ENCODE results near the gene P2RX7. TPM values are rescaled to one million over a fixed set of nuclear protein-coding genes. Genes with fewer than 3 reads are reported as not detected.
"Not testable (repeated sequence)": the region's sequence is repeated elsewhere in the genome, so short reads cannot be mapped to it uniquely, and the experiment has no call there.

P2RX7 gene
- total RNA-seq, 3 donors from 2014 or later, result 1.0 to 10.9 (median 1.4) TPM

DNA sequence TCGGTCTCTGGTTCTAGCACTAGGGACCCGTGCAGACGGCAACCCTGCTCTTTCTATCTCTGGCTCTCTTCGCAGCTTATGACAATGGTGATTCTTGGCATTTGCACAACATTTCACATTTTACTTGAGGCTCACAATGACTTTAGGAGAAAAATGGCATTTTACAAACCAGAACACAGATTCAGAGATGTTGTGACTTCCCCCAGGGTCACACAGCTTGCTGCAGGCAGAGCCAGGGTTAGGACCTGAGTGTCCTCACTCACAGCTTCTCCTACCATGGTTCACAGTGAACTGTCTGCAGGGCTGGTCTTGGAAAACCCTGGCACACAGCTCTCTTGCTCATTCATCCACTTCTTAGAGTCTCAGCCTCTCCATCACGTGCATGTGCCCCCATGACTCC, 23.7 kb downstream of the P2RX7 start:
- no peaks in the 10 kb centered on the region for H3K4me1 ChIP-seq (ENCODE audit: low read depth)
- no peak overlapping the region for H3K4me3 ChIP-seq
- intact Hi-C loops (cut with DNase I, micrococcal nuclease), result no loop called here
- ATAC-seq, result no peak
- TF ChIP-seq, protein P1, sequence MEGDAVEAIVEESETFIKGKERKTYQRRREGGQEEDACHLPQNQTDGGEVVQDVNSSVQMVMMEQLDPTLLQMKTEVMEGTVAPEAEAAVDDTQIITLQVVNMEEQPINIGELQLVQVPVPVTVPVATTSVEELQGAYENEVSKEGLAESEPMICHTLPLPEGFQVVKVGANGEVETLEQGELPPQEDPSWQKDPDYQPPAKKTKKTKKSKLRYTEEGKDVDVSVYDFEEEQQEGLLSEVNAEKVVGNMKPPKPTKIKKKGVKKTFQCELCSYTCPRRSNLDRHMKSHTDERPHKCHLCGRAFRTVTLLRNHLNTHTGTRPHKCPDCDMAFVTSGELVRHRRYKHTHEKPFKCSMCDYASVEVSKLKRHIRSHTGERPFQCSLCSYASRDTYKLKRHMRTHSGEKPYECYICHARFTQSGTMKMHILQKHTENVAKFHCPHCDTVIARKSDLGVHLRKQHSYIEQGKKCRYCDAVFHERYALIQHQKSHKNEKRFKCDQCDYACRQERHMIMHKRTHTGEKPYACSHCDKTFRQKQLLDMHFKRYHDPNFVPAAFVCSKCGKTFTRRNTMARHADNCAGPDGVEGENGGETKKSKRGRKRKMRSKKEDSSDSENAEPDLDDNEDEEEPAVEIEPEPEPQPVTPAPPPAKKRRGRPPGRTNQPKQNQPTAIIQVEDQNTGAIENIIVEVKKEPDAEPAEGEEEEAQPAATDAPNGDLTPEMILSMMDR (IDR thresholded peaks at IDR 0.05), result no peak
- no peaks in the 10 kb centered on the region for H3K36me3 ChIP-seq (ENCODE audit: low read depth)
- H3K9me3 ChIP-seq, result no peaks in the 10 kb centered on the region
- DNase-seq, result no peak

DNA sequence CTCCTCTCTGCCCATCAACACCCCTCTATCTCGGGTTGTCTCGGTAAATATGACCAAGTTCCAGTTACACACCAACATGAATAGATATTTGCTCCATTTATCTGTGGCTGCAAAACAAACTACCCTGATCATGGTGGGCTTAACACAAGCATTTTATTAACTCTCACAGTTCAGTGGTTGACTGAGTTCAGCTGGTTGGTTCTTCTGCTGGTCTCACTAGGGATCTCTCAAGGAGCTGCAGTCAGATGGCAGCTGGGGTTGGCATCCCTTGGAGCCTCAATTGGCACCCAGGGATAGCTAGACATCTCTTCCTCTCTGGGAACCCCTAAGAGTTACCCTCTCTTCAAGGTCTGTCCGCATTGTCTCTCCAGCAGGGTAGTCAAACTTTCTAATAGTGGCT, 25.4 kb downstream of the P2RX7 start:
- Histone ChIP-seq H3K4me3 (no peak overlapping the region), H3K4me1 (ENCODE audit: low read depth) (no peaks in the 10 kb centered on the region), H3K9me3 (no peaks in the 10 kb centered on the region), H3K36me3 (ENCODE audit: low read depth) (no peaks in the 10 kb centered on the region)
- intact Hi-C loops (cut with DNase I, micrococcal nuclease), result no loop called here
- DNase-seq, result no peak
- TF ChIP-seq, protein P1 (IDR thresholded peaks at IDR 0.05), result no peak
- ATAC-seq, result no peak

DNA sequence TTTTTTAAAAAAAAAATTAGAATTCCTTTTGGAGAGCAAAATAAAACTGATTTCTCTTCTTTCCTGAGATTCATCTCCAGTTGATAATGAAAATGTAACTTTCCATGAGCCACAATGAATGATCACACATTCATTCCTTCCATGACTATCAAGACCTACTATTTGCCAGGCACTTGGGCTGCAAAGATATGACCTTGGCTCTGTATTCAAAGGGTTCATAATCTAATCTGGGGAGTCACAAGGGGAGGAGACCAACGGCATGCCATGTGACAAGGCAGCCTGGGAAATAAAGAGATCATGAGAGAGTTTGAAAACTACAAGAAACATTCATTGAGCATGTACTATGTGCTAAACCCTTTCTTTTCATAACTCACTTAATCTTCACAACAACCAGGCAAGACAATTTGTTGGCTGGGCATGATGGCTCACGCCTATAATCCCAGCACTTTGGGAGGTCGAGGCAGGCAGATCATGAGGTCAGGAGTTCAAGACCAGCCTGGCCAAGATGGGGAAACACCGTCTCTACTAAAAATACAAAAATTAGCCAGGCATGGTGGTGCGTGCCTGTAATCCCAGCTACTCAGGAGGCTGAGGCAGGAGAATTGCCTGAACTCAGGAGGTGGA, 26.2 kb downstream of the P2RX7 start:
- H3K9me3 ChIP-seq; ATAC-seq; H3K36me3 ChIP-seq (ENCODE audit: low read depth); intact Hi-C loops (cut with DNase I, micrococcal nuclease); H3K4me1 ChIP-seq (ENCODE audit: low read depth); DNase-seq; H3K4me3 ChIP-seq: not testable (repeated sequence)

DNA sequence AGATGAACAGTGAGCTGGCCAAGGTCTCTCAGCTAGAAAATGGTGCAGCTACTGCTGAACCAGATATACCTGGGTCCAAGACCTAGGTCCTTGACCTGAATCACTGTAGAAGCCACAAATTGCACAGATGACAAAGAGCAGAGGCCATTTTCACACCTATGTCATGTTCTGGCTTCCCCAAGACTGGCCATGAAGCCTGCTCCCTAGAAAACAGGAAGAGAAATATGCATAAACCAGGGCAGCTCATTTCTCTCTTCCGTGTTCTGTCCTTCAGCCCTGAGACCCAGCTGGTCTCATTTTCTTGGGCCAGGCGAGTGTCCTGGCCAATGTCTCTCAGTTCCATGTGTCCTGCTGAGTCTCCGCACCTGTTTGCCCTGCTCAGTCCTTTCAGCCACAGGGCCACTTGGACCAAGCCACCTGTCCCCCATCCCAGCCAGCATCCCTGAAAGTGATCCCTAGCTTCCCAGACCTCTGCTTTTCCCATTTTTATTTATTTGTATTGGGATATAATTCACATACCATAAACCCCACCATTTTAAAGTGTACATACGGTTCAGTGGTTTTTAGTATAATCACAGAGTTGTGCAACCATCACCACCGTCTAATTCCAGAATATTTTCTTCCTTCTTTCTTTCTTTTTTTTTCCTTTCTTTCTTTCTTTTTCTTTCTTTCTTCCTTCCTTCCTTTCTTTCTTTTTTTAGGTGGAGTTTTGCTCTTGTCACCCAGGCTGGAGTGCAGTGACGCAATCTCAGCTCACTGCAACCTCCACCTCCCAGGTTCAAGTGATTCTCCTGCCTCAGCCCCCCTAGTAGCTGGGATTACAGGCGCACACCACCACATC, 27.0 kb downstream of the P2RX7 start:
- DNase-seq (no peak), ATAC-seq (no peak)
- intact Hi-C loops (cut with DNase I, micrococcal nuclease), result no loop called here
- Histone ChIP-seq H3K9me3 (no peaks in the 10 kb centered on the region), H3K4me1 (ENCODE audit: low read depth) (no peaks in the 10 kb centered on the region), H3K36me3 (ENCODE audit: low read depth) (no peaks in the 10 kb centered on the region), H3K4me3 (no peak overlapping the region)
- TF ChIP-seq, protein P1 (IDR thresholded peaks at IDR 0.05), result no peak

DNA sequence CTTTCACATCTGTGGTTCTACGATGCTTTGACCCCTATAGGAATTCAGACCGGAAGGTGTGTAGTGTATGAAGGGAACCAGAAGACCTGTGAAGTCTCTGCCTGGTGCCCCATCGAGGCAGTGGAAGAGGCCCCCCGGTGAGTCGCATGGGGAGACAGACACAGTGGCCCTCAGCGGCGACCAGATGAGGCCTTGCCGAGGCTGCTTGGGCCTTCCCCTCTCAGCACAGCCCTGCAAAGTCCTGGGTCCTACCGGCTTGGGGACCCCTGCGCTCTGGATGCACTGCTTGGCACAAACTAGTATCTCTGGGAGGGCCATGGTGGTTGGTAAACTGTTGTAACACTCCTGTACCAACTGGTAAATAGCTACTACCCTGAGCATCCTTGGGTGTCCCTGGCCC, 29.7 kb downstream of the P2RX7 start:
- TF ChIP-seq, protein P1 (IDR thresholded peaks at IDR 0.05), result no peak
- intact Hi-C loops (cut with DNase I, micrococcal nuclease), result no loop called here
- no peak overlapping the region for H3K4me3 ChIP-seq
- H3K4me1 ChIP-seq (ENCODE audit: low read depth), result no peaks in the 10 kb centered on the region
- no peaks in the 10 kb centered on the region for H3K36me3 ChIP-seq (ENCODE audit: low read depth)
- no peaks in the 10 kb centered on the region for H3K9me3 ChIP-seq
- ATAC-seq (no peak), DNase-seq (no peak)

DNA sequence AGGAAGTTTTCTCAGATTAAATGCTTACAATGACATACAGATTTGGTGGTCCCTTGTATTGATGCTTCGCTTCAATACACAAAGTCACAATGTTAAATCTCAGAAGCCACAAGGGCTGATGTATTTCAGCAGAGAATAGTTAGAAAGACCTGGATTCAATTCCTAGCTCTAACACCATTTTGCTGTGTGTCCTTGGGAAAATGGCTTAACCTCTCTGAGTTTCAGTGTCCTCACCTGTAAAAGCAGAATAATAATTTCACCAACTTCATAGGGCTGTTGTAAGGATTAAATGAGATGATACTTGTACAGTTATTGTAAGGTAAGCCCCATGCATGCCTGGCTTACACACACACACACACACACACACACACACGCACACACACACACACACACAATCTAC, 30.3 kb downstream of the P2RX7 start:
- H3K4me3 ChIP-seq, result no peak overlapping the region
- ATAC-seq, result no peak
- H3K9me3 ChIP-seq, result no peaks in the 10 kb centered on the region
- no peaks in the 10 kb centered on the region for H3K4me1 ChIP-seq (ENCODE audit: low read depth)
- no peaks in the 10 kb centered on the region for H3K36me3 ChIP-seq (ENCODE audit: low read depth)
- no peak for DNase-seq
- intact Hi-C loops (cut with DNase I, micrococcal nuclease), result no loop called here
- TF ChIP-seq, protein P1 (IDR thresholded peaks at IDR 0.05), result no peak

DNA sequence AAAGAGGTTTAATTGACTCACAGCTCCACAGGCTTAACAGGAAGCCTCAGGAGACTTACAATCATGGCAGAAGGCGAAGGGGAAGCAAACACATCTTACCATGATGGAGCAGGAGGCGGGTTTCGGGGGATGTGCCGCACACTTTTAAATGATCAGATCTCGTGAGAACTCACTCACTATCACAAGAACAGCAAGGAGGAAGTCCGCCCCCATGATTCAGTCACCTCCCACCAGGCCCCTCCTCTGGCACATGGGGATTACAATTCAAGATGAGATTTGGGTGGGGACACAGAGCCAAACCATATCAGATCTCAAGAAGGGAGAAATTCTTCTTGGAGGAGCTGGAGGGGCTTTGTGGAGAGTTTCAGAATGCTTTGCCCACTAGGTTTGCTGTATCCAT, 32.2 kb downstream of the P2RX7 start:
- H3K9me3 ChIP-seq; DNase-seq; H3K4me1 ChIP-seq (ENCODE audit: low read depth); ATAC-seq; intact Hi-C loops (cut with DNase I, micrococcal nuclease); H3K4me3 ChIP-seq; H3K36me3 ChIP-seq (ENCODE audit: low read depth): not testable (repeated sequence)
